HFFc6 (cell line): ENCODE data around the gene POU6F2. TPM values are rescaled to one million over a fixed set of nuclear protein-coding genes. Genes with fewer than 3 reads are reported as not detected.
"Not testable (repeated sequence)": the region's sequence is repeated elsewhere in the genome, so short reads cannot be mapped to it uniquely, and the experiment has no call there.

Source experiments
- DNase-seq: peaks from one replicate; pipeline ENCODE4 v3.0.0-alpha.2; 2018
- H3K27ac Mint-ChIP-seq: 2 replicates; pipeline ENCODE4 v1.8.0; 2020; ENCODE audit warnings: mild to moderate bottlenecking, mixed read lengths
- H3K27me3 Mint-ChIP-seq: 2 replicates; pipeline ENCODE4 v1.8.0; 2021; ENCODE audit warnings: mild to moderate bottlenecking, moderate library complexity, mixed read lengths; ENCODE audit not compliant: insufficient read depth
- H3K36me3 Mint-ChIP-seq: 2 replicates; pipeline ENCODE4 v1.8.0; 2021; ENCODE audit warnings: low read depth, mixed read lengths
- H3K4me1 Mint-ChIP-seq: 2 replicates; pipeline ENCODE4 v1.8.0; 2020; ENCODE audit warnings: low read depth, mixed read lengths
- H3K4me3 Mint-ChIP-seq: 2 replicates; pipeline ENCODE4 v1.8.0; 2020; ENCODE audit warnings: mild to moderate bottlenecking, moderate library complexity, mixed read lengths
- H3K9me3 Mint-ChIP-seq: 2 replicates; pipeline ENCODE4 v1.8.0; 2020; ENCODE audit warnings: mild to moderate bottlenecking, mixed read lengths
- CTCF ChIP-seq: fragments of 200-600 bp; sonication (generic); IDR thresholded peaks from 2 replicates; pipeline ENCODE4 v1.5.0; 2021; ENCODE audit warnings: antibody characterized with exemption, mild to moderate bottlenecking
- total RNA-seq, 6 experiments: library from RNA; stranded (reverse); fragmentation: NEBNext Ultra II Directional; extraction: Animal tissue kit (Norgen Biotek cat#: 25700); gene quantifications; 2 replicates in 1 of 6; 3 replicates in 5 of 6; pipeline ENCODE4 v1.2.3, GENCODE V29; 2021

The POU6F2 gene
- total RNA-seq, 6 experiments from 2014 or later: not detected

GRCh38 chr7:39317896-39318295 is 340.2 kb downstream of the POU6F2 start:
- no peaks in the 10 kb centered on the region for H3K9me3 Mint-ChIP-seq
- H3K4me3 Mint-ChIP-seq: no peak overlapping the region
- TF ChIP-seq CTCF: no peak
- no peaks in the 10 kb centered on the region for H3K36me3 Mint-ChIP-seq
- DNase-seq: no peak
- no peak overlapping the region for H3K27ac Mint-ChIP-seq
- H3K27me3 Mint-ChIP-seq: peaks cover 7% of the 10 kb centered on the region
- no peaks in the 10 kb centered on the region for H3K4me1 Mint-ChIP-seq

DNA sequence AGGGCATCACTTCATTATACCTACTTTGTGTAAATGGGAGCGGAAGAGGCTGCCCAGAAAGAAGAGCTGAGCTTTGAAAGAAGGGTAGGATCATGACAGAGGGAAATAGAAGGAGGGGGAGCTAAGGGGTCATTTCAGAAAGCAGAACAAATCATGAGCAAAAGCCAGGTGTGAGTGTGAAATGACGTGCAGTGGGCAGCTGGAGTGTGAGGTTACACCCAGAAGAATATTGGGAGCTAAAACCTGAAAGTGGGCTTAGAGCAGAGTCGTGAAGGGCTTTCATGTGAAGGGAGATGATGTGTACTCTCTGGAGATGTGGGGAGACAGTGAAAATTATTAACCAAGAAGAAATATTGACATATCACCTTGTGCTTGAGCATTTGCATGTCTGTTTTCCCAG is 343.5 kb downstream of the POU6F2 start:
- H3K9me3 Mint-ChIP-seq: no peaks in the 10 kb centered on the region
- H3K27me3 Mint-ChIP-seq: peaks cover 4% of the 10 kb centered on the region
- H3K36me3 Mint-ChIP-seq: no peaks in the 10 kb centered on the region
- DNase-seq: no peak
- no peaks in the 10 kb centered on the region for H3K4me1 Mint-ChIP-seq
- TF ChIP-seq CTCF: no peak
- H3K27ac Mint-ChIP-seq: no peak overlapping the region
- H3K4me3 Mint-ChIP-seq: no peak overlapping the region

DNA sequence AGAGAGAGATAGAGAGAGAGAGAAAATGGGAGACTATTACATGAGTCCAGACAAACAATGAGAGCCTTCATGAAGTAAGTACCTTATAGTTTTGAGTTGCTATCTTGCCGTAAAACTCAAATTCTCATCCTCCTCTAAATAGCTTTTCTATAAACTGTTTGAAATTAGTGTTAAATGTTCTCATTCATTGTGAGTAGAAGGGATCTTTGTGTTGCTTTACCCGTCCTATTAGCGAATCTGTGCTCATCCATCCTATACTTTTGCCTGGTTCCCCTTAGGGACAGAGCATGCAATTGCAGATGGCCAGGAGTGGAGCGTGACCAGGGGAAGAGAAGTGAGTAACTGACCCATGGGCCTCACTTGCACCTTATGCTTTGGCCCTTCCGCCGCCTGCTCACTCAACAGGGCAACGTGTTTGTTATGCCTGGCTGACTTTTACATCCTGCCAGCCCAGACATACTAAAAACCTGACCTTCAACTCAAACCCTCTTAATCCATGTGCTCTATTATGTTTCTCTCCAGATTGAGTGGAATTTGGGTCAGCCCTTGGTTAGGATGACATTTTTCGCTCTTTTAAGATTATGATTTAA is 344.3 kb downstream of the POU6F2 start:
- DNase-seq: no peak
- TF ChIP-seq CTCF: no peak
- H3K4me1 Mint-ChIP-seq: no peaks in the 10 kb centered on the region
- no peak overlapping the region for H3K4me3 Mint-ChIP-seq
- no peaks in the 10 kb centered on the region for H3K36me3 Mint-ChIP-seq
- no peak overlapping the region for H3K27ac Mint-ChIP-seq
- no peaks in the 10 kb centered on the region for H3K9me3 Mint-ChIP-seq
- peaks cover 4% of the 10 kb centered on the region for H3K27me3 Mint-ChIP-seq

- TF ChIP-seq CTCF: no peak
- H3K9me3 Mint-ChIP-seq: no peaks in the 10 kb centered on the region
- DNase-seq: no peak
- no peak overlapping the region for H3K27ac Mint-ChIP-seq
- H3K27me3 Mint-ChIP-seq: no peaks in the 10 kb centered on the region; the same call in 1 of the 2 replicates
- H3K4me1 Mint-ChIP-seq: no peaks in the 10 kb centered on the region
- H3K36me3 Mint-ChIP-seq: no peaks in the 10 kb centered on the region
- no peak overlapping the region for H3K4me3 Mint-ChIP-seq
Measured at GRCh38 chr7:39324139-39324760, 346.5 kb downstream of the POU6F2 start.

- H3K27me3 Mint-ChIP-seq: peaks cover 11% of the 10 kb centered on the region; the same call in 1 of the 2 replicates
- not testable (repeated sequence) for H3K36me3 Mint-ChIP-seq, H3K4me1 Mint-ChIP-seq, H3K4me3 Mint-ChIP-seq, H3K27ac Mint-ChIP-seq, H3K9me3 Mint-ChIP-seq, DNase-seq
Measured at GRCh38 chr7:39331607-39332006, 353.9 kb downstream of the POU6F2 start.

GRCh38 chr7:39332142-39332541 is 354.4 kb downstream of the POU6F2 start:
- no peak for TF ChIP-seq CTCF
- DNase-seq: no peak
- Mint-ChIP-seq H3K4me3 (no peak overlapping the region), H3K36me3 (no peaks in the 10 kb centered on the region), H3K27me3 (peaks cover 11% of the 10 kb centered on the region; the same call in 1 of the 2 replicates), H3K4me1 (no peaks in the 10 kb centered on the region), H3K9me3 (no peaks in the 10 kb centered on the region), H3K27ac (no peak overlapping the region)
